ENCODE measurements around the gene EEFSEC. TPM values are rescaled to one million over a fixed set of nuclear protein-coding genes. Genes with fewer than 3 reads are reported as not detected.
A peak's percentile ranks its signal among the peaks of the same experiment; 100 is the strongest.
"Not testable (repeated sequence)": the region's sequence is repeated elsewhere in the genome, so short reads cannot be mapped to it uniquely, and the experiment has no call there.

EEFSEC gene
- total RNA-seq, 2 donors from 2014 or later, result 20.8 to 32.7 TPM

DNA sequence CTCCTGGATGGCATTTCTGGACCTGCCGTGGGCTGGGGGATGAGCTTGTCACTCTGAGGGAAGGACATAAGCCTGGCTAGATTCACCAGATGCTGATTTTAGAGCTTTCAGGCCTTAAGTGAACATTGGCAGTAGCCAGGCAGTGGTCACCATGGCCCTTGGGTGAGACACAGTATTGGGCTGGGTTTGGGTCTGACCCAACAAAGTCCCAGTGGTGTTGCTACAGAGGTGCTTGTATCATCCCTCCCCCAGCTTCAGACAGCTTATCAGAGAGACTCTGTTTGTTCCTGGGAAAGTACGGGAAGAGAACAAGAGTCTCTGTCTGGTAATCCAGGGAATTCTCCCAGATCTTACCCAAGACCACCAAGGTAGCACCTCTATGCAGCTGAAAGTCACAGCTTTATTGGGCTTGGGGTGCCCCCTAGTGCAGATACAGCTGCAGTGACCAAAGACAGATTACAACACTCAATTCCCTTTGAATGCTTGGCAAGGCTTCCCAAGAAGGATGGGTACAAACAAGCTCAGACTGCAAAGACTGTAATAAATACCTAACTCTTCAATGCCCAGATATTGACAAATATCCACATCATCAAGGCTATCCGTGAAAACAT, 19.9 kb upstream of the EEFSEC start:
- no peaks in the 10 kb centered on the region for H3K4me1 Mint-ChIP-seq (ENCODE audit: low read depth in 2 of 2)
- H3K36me3 Mint-ChIP-seq, result no peaks in the 10 kb centered on the region
- peak; percentile 27 to 73 for ATAC-seq
- H3K4me3 Mint-ChIP-seq, result no peak overlapping the region
- no peaks in the 10 kb centered on the region for H3K9me3 Mint-ChIP-seq
- DNase-seq (ENCODE audit: low spot score), result no peak
- no peak overlapping the region for H3K27ac Mint-ChIP-seq
- peaks cover 15 to 28% of the 10 kb centered on the region in 2 donors for H3K27me3 Mint-ChIP-seq

DNA sequence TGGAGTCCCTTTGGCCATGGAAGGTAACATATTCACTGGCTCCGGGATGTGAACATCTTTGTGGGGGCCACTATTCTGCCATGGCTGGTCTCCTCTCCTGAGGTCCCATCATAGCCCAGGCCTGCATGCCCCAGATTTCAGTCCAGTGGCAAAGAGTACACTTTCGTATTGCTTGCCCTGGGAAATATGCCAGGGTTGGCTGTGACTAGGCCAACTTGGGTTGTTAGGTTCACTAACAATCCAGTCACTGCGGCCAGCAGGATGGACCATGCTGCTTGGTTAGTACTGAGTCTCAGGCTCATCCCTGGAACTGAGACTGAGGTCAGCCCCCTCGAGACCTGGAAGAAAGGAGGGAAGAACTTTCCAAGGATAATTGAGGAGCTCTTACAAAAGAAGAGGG, 9.8 kb upstream of the EEFSEC start:
- no peak for ATAC-seq

DNA sequence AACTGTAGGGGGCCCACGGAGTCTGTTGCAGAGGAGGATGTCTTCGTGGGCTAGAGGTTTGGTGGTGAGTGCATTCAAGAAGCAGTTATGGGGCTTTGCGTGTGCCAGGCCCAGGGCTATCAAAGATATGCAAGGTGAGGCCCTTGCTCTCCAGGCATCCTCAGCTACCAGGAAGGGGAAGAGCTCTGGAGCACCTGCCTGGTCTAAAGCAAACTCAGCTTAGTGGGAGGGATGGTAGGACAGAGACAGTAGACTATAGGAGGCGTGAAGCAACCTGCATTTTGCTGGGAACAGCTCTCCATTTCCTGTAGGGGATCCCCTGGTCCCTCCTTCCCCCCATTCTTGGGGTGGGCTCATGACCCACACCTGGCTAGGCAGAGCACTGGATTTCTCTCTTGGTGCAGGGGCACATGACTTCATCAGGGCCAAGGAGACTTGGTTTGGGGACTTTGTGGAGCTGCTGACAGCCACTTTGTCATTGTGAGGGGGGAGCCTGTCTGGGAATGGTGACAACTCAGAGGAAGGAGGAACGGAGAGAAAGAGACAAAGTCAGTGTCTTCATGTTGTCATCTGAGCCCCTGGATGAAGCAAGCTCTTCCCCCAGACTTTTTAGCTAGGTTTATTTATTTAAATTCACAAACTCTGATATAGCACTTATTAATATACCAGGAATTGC, 8.6 kb upstream of the EEFSEC start:
- Mint-ChIP-seq H3K4me1 (ENCODE audit: low read depth in 2 of 2) (no peaks in the 10 kb centered on the region), H3K9me3 (no peaks in the 10 kb centered on the region), H3K27ac (no peak overlapping the region), H3K27me3 (no peaks in the 10 kb centered on the region), H3K36me3 (no peaks in the 10 kb centered on the region), H3K4me3 (no peak overlapping the region)
- ATAC-seq (no peak), DNase-seq (ENCODE audit: low spot score) (no peak)

More for the DNA sequence above, 9.8 kb upstream of the EEFSEC start:
- Mint-ChIP-seq H3K9me3 (no peaks in the 10 kb centered on the region), H3K27me3 (peaks cover 1 to 4% of the 10 kb centered on the region in 2 donors), H3K36me3 (no peaks in the 10 kb centered on the region), H3K27ac (no peak overlapping the region), H3K4me3 (no peak overlapping the region), H3K4me1 (ENCODE audit: low read depth in 2 of 2) (no peaks in the 10 kb centered on the region)
- peak; percentile 22 for DNase-seq (ENCODE audit: low spot score)

DNA sequence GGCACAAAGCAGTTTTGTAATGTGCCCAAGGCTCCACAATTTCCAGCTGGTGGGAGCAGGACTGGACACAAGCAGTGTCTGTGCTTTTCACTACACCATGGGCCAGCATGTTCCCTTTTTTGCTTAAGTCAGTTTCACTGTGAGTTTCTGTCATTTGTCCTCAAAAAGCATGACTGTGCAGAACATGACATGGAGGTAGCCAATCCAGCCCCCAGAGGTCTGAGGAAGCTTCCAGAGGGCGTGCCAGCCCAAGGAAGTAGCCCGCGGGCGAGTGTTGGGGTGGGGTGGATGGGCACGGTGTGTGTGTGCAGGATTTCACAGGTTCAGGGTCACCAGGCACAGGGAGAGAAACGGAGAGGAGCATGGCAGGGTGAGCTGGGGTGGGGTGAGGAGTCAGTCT, 8.0 kb upstream of the EEFSEC start:
- Mint-ChIP-seq H3K9me3 (no peaks in the 10 kb centered on the region), H3K27me3 (no peaks in the 10 kb centered on the region), H3K4me3 (no peak overlapping the region), H3K4me1 (ENCODE audit: low read depth in 2 of 2) (no peaks in the 10 kb centered on the region), H3K36me3 (no peaks in the 10 kb centered on the region), H3K27ac (no peak overlapping the region)
- DNase-seq (ENCODE audit: low spot score), result peak; percentile 44
- ATAC-seq, result no peak

DNA sequence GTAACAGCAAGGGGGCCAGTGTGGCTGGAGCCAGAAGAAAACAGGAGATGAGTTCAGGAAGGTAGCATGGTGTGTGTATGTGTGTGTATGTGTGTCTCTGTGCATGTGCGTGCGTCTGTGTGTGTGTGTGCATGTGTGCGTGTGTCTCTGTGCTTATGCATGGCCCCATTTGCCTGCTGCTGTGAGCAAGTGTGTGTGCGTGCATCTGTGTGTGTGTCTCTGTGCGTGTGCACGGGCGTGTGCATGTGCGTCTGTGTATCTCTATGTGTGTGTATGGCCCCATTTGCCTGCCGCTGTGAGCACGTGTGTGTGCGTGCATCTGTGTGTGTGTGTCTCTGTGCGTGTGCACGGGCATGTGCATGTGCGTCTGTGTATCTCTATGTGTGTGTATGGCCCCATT, 7.1 kb upstream of the EEFSEC start:
- Mint-ChIP-seq H3K4me3 (no peak overlapping the region), H3K9me3 (no peaks in the 10 kb centered on the region)
- no peak for ATAC-seq

DNA sequence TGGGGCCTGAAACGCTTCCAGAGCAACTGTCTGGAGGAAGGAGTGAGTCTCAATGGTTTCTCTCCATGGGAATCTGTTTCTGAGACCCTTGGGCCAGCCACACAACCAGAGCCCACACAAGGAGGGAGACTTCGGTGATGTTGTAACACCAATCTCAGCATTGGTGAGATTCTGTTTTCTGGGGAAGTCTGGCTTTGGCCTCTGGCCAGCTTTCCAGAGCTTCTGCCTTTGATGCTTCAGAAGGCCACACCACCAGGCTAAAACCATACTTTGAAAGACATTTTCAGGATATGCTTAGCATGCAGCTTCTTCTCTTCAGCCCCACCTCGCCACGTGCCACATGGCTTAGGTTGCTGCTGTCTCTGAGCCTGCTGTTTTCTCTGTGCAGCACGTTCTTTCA, 3.6 kb upstream of the EEFSEC start:
- no peak for DNase-seq (ENCODE audit: low spot score)
- no peaks in the 10 kb centered on the region for H3K27me3 Mint-ChIP-seq

More for the DNA sequence above, 7.1 kb upstream of the EEFSEC start:
- Mint-ChIP-seq H3K4me1 (ENCODE audit: low read depth in 2 of 2) (no peaks in the 10 kb centered on the region), H3K27me3 (no peaks in the 10 kb centered on the region), H3K27ac (no peak overlapping the region), H3K36me3 (no peaks in the 10 kb centered on the region)
- no peak for DNase-seq (ENCODE audit: low spot score)

DNA sequence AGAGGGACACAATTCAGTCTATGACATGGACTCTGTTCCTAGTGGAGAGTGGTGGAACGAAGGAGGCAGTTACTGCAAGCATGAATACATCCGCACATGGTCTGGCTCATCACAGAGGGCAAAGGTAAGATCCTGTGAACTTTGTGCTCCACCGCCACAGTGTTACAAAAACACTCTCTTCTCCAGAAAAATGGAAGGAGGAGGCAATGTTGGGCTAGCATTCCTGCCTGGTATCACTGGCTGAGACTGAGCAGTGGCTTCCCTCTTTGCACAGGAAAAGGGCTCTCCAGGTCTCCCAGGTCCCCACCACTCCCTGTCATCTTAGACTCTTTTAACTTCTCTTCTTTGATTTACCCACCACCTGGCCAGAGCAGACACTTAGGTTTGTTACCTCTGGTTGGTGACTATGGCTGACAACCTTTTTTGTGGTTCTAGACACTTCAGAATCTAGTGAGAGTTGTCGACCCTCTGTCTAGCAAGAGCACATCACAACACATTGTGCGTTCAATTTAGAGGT, 1.5 kb upstream of the EEFSEC start:
- Mint-ChIP-seq H3K36me3 (peaks cover 5% of the 10 kb centered on the region), H3K4me1 (ENCODE audit: low read depth in 2 of 2) (peaks cover 15 to 18% of the 10 kb centered on the region in 2 donors), H3K27ac (peak overlapping the region in 1 of 2 donors; percentile 15), H3K27me3 (no peaks in the 10 kb centered on the region), H3K4me3 (no peak overlapping the region), H3K9me3 (no peaks in the 10 kb centered on the region)
- no peak for DNase-seq (ENCODE audit: low spot score)
- no peak for ATAC-seq

More for the DNA sequence above, 3.6 kb upstream of the EEFSEC start:
- no peaks in the 10 kb centered on the region for H3K9me3 Mint-ChIP-seq
- no peak overlapping the region for H3K4me3 Mint-ChIP-seq
- no peak for ATAC-seq
- no peaks in the 10 kb centered on the region for H3K36me3 Mint-ChIP-seq
- H3K4me1 Mint-ChIP-seq (ENCODE audit: low read depth in 2 of 2), result peaks cover 12 to 14% of the 10 kb centered on the region in 2 donors
- H3K27ac Mint-ChIP-seq, result no peak overlapping the region

DNA sequence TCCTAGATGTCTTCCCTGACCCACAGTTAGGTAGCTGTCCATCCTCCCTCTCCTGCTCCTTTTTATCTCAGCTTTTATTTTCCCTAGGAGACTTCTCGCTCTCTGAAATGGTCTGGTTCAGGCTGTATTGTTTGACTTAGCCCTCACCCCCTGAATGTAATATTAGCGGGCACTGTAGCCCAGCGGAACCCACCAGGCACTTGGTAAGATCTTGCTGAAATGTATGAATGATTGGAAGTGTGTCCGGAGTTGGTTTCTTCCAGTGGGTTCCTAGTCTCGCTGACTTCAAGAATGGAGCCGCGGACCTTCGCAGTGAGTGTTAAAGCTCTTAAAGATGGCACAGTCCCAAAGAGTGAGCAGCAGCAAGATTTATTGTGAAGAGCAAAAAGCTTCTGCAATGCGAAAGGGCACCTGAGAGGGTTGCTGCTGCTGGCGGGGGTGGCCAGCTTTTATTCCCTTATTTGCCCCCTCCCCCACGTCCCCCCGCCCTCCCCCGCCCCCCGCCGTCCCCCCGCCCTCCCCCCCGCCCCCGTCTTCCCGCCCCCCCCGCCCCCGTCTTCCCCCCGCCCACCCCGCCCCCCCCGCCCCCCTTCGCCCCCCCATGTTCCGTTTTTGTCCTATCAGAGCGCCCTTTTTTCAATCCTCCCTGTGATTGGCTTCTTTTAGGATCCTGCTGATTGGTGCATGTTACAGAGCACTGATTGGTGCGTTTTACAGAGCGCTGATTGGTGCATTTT, 694 bp upstream of the EEFSEC start:
- DNase-seq (ENCODE audit: low spot score), result no peak
- H3K27me3 Mint-ChIP-seq, result no peaks in the 10 kb centered on the region
- H3K9me3 Mint-ChIP-seq, result no peaks in the 10 kb centered on the region
- ATAC-seq, result peak; percentile 62 to 68
- peak overlapping the region; percentile 86 for H3K4me3 Mint-ChIP-seq
- H3K36me3 Mint-ChIP-seq, result peaks cover 8% of the 10 kb centered on the region
- peak overlapping the region; percentile 77 to 78 for H3K27ac Mint-ChIP-seq
- H3K4me1 Mint-ChIP-seq (ENCODE audit: low read depth in 2 of 2), result peaks cover 16 to 19% of the 10 kb centered on the region in 2 donors

DNA sequence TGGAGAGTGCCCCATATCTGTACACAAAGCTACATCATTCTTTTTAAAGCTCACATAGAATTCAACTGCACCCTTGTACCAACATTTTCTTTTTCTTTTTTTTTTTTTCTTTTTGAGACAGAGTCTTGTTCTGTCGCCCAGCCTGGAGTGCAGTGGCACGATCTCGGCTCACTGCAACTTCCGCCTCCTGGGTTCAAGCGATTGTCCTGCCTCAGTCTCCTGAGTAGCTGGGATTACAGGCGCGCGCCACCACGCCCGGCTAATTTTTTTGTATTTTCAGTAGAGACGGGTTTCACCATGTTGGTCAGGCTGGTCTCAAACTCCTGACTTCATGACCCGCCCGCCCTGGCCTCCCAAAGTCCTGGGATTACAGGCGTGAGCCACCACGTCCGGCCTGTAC, 1.1 kb downstream of the EEFSEC start:
- H3K27me3 Mint-ChIP-seq; ATAC-seq; H3K36me3 Mint-ChIP-seq; H3K9me3 Mint-ChIP-seq; DNase-seq (ENCODE audit: low spot score): not testable (repeated sequence)
- H3K27ac Mint-ChIP-seq, result peak overlapping the region; percentile 77 to 78
- H3K4me1 Mint-ChIP-seq (ENCODE audit: low read depth in 2 of 2), result peaks cover 18 to 19% of the 10 kb centered on the region in 2 donors
- peak overlapping the region; percentile 86 for H3K4me3 Mint-ChIP-seq

DNA sequence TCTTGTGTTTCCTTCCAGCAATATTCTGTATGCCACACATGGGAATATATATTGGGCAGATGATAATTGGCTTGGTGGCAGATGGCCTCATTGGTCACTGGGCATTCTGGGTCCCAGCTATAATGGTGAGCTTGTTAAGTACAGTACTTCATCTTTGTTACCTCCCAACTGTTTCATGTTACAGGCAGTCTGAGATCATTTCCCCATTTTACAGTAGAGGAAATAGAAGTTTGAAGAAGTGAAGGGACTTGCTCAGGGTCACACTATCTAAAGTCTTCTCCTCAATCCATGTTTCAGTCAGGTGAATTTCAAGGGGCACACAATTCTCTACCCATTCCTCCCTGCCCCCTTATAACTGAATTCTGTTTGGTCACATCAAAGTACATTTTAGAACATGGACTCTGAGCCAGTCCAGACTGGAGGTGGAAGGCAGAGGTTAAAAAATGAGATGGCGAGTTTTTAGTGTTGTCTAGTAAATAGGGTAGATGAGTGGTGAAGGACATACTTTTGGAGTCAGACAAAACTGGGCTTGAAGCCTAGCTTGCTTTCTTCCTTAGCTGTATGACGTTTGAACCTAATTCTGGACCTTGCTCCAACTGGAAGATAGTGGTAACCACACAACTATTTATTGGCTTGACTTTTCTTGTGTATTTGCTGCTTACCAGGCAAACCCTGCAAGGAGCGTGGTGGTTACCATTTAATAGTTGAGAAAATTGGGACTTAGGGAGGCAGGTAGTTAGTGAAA, 2.5 kb downstream of the EEFSEC start:
- no peaks in the 10 kb centered on the region for H3K9me3 Mint-ChIP-seq
- ATAC-seq (no peak), DNase-seq (ENCODE audit: low spot score) (no peak)
- H3K27ac Mint-ChIP-seq, result no peak overlapping the region
- H3K27me3 Mint-ChIP-seq, result no peaks in the 10 kb centered on the region
- no peak overlapping the region for H3K4me3 Mint-ChIP-seq
- peaks cover 16% of the 10 kb centered on the region for H3K36me3 Mint-ChIP-seq
- H3K4me1 Mint-ChIP-seq (ENCODE audit: low read depth in 2 of 2), result peaks cover 19 to 23% of the 10 kb centered on the region in 2 donors

DNA sequence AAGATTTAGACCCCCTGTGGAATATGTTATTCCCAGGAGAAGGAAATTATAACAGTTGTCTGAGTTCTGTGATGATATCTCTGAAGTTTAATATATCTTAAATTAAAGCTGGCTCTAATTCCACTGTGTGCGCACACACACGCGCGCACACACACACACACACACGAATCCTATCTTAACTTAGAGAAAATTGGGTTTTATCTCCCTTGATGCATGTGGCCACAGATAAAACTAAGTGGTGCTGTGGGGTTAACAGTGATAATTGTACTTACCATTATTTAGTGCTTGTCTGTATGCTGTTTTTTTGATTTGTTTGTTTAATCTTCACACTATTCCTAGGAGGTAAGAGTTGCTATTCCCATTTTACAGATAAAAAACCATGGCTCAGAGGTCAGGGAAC, 7.4 kb downstream of the EEFSEC start:
- H3K9me3 Mint-ChIP-seq, result no peaks in the 10 kb centered on the region
- H3K4me1 Mint-ChIP-seq (ENCODE audit: low read depth in 2 of 2), result peaks cover 20 to 37% of the 10 kb centered on the region in 2 donors
- H3K36me3 Mint-ChIP-seq, result peaks cover 16% of the 10 kb centered on the region

DNA sequence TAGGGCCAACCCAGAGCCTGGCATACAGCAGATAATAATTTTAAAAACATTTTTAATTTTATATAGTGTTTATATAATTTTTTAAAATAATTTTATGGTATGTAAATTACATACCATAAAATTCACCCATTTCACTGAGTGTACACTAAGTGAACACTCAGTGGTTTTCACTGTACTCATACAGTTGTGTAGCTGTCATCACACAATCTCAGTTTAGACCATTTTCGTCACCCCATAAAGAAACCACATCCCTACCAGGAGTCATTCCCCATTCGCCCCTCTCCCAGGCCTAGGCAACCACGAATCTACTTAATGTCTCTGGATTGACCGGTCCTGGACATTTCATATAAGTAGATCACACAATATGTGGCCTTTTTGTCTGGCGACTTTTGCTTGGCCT, 10.2 kb downstream of the EEFSEC start:
- DNase-seq (ENCODE audit: low spot score), result no peak
- Mint-ChIP-seq H3K36me3 (peaks cover 8% of the 10 kb centered on the region), H3K27ac (no peak overlapping the region), H3K4me3 (peak overlapping the region; percentile 28), H3K9me3 (no peaks in the 10 kb centered on the region), H3K4me1 (ENCODE audit: low read depth in 2 of 2) (peaks cover 16 to 46% of the 10 kb centered on the region in 2 donors), H3K27me3 (no peaks in the 10 kb centered on the region)
- ATAC-seq, result peak; percentile 63 to 83

More for the DNA sequence above, 7.4 kb downstream of the EEFSEC start:
- no peaks in the 10 kb centered on the region for H3K27me3 Mint-ChIP-seq
- no peak for DNase-seq (ENCODE audit: low spot score)
- ATAC-seq, result no peak
- no peak overlapping the region for H3K4me3 Mint-ChIP-seq
- no peak overlapping the region for H3K27ac Mint-ChIP-seq

DNA sequence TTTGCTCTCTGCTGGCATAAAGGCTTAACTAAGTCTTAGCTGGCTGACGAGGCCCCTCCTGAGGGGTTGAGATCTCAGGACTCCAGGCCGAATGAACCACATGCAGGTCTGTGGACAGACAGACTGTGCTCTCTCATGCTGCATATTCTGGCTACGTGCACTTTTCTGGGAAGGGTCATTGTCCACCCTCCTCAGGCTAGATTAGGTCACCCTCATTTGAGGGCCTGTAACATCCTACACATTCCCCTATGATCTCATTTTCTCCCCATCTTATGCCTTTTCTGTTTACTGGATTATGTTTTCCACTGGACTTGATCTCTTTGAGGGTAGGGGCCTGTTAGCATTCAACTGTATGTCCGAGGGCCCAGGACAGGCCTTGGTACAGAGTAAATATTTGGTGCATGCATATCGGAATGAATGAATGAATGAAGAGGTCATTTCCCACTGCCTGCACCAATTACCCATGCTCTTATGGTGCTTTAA, 13.7 kb downstream of the EEFSEC start:
- no peak for ATAC-seq
- Mint-ChIP-seq H3K27ac (no peak overlapping the region), H3K4me3 (no peak overlapping the region), H3K9me3 (no peaks in the 10 kb centered on the region), H3K36me3 (no peaks in the 10 kb centered on the region), H3K4me1 (ENCODE audit: low read depth in 2 of 2) (peaks cover 16 to 40% of the 10 kb centered on the region in 2 donors), H3K27me3 (no peaks in the 10 kb centered on the region)
- DNase-seq (ENCODE audit: low spot score), result no peak

Data from natural killer cell treated with Interleukin-12 subunit alpha and Interleukin-12 subunit beta and Interleukin-15 and Interleukin-18, amount 100 ng/mL, for 72 hours (primary cell).